ENCODE measurements around the gene ABLIM3.
"Not testable (repeated sequence)": the region's sequence is repeated elsewhere in the genome, so short reads cannot be mapped to it uniquely, and the experiment has no call there.

The ABLIM3 gene

GRCh38 chr5:149185067-149185466 is 43.8 kb downstream of the ABLIM3 start:
- Histone ChIP-seq H3K27ac (replicated peaks) (no peak overlapping the region), H3K4me3 (replicated peaks; ENCODE audit: insufficient read depth, low read length) (no peak overlapping the region), H3K27me3 (ENCODE audit: insufficient read depth, poor library complexity, severe bottlenecking) (no peaks in the 10 kb centered on the region)
- TF ChIP-seq GABPA (IDR thresholded peaks at IDR 0.05; ENCODE audit: low read depth), result no peak
- TF ChIP-seq, protein P1, sequence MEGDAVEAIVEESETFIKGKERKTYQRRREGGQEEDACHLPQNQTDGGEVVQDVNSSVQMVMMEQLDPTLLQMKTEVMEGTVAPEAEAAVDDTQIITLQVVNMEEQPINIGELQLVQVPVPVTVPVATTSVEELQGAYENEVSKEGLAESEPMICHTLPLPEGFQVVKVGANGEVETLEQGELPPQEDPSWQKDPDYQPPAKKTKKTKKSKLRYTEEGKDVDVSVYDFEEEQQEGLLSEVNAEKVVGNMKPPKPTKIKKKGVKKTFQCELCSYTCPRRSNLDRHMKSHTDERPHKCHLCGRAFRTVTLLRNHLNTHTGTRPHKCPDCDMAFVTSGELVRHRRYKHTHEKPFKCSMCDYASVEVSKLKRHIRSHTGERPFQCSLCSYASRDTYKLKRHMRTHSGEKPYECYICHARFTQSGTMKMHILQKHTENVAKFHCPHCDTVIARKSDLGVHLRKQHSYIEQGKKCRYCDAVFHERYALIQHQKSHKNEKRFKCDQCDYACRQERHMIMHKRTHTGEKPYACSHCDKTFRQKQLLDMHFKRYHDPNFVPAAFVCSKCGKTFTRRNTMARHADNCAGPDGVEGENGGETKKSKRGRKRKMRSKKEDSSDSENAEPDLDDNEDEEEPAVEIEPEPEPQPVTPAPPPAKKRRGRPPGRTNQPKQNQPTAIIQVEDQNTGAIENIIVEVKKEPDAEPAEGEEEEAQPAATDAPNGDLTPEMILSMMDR (IDR thresholded peaks at IDR 0.05; ENCODE audit: insufficient read depth, low read length), result no peak
- DNase-seq (ENCODE audit: low read depth in 1 of 2, low spot score in 1 of 2), result no peak

DNA sequence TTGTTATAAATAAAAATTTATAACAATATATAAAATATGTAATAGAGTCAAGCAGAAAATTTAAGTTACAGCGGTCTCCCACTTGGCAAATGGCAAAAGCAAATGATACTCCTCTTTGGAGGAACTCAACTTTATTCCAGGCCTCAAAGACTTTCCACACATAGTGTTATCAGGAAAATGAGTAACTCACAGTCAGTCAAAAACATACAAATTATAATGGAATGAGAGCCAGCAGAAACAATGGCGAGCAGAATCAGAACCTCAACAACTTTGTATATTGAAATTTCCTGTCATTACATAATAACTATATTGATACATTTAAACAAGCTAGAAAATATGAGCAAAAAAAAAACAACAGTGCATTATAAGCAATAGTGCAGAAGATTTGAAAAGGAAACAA is 45.2 kb downstream of the ABLIM3 start:
- TF ChIP-seq GABPA (IDR thresholded peaks at IDR 0.05; ENCODE audit: low read depth), result no peak
- TF ChIP-seq, protein P1 (IDR thresholded peaks at IDR 0.05; ENCODE audit: insufficient read depth, low read length), result no peak
- no peak for DNase-seq (ENCODE audit: low read depth in 1 of 2, low spot score in 1 of 2)

GRCh38 chr5:149187617-149188016 is 46.3 kb downstream of the ABLIM3 start:
- H3K27me3 ChIP-seq (ENCODE audit: insufficient read depth, poor library complexity, severe bottlenecking); H3K27ac ChIP-seq (replicated peaks); H3K4me3 ChIP-seq (replicated peaks; ENCODE audit: insufficient read depth, low read length); DNase-seq (ENCODE audit: low read depth in 1 of 2, low spot score in 1 of 2): not testable (repeated sequence)

More for the DNA sequence above, 45.2 kb downstream of the ABLIM3 start:
- no peak overlapping the region for H3K4me3 ChIP-seq (replicated peaks; ENCODE audit: insufficient read depth, low read length)
- no peak overlapping the region for H3K27ac ChIP-seq (replicated peaks)
- H3K27me3 ChIP-seq (ENCODE audit: insufficient read depth, poor library complexity, severe bottlenecking), result no peaks in the 10 kb centered on the region

DNA sequence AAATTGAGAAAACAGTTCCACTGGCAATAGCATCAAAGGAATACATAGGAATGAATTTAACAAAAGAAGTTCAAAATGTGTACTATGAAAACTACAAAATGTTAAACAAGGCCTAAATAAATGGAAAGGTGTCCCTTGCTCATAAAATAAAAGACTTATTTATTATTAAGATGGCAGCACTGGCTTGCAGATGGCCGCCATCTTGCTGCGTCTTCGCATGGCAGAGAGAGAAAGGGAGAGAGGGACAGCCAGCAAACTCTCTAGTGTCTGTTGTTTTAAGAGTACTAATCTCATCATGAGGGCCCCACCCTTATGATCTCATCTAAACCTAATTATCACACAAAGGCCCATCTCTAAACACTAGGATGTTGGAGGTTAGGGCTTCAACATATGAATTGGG is 47.1 kb downstream of the ABLIM3 start:
- no peaks in the 10 kb centered on the region for H3K27me3 ChIP-seq (ENCODE audit: insufficient read depth, poor library complexity, severe bottlenecking)
- no peak overlapping the region for H3K4me3 ChIP-seq (replicated peaks; ENCODE audit: insufficient read depth, low read length)
- TF ChIP-seq, protein P1 (IDR thresholded peaks at IDR 0.05; ENCODE audit: insufficient read depth, low read length), result no peak
- TF ChIP-seq SPI1 (IDR thresholded peaks at IDR 0.05; ENCODE audit: borderline replicate concordance, low read depth) (no peak), GABPA (IDR thresholded peaks at IDR 0.05; ENCODE audit: low read depth) (no peak), POLR2AphosphoS5 (IDR thresholded peaks at IDR 0.05; ENCODE audit: low read depth) (no peak), REST (IDR thresholded peaks at IDR 0.05; ENCODE audit: insufficient replicate concordance, low read depth) (no peak)
- DNase-seq (ENCODE audit: low read depth in 1 of 2, low spot score in 1 of 2), result no peak
- no peak overlapping the region for H3K27ac ChIP-seq (replicated peaks)

GRCh38 chr5:149195337-149195887 is 54.1 kb downstream of the ABLIM3 start:
- no peak overlapping the region for H3K4me3 ChIP-seq (replicated peaks; ENCODE audit: insufficient read depth, low read length)
- TF ChIP-seq POLR2AphosphoS5 (IDR thresholded peaks at IDR 0.05; ENCODE audit: low read depth) (no peak), REST (IDR thresholded peaks at IDR 0.05; ENCODE audit: insufficient replicate concordance, low read depth) (no peak), GABPA (IDR thresholded peaks at IDR 0.05; ENCODE audit: low read depth) (no peak), SPI1 (IDR thresholded peaks at IDR 0.05; ENCODE audit: borderline replicate concordance, low read depth) (no peak)
- TF ChIP-seq, protein P1 (IDR thresholded peaks at IDR 0.05; ENCODE audit: insufficient read depth, low read length), result no peak
- DNase-seq (ENCODE audit: low read depth in 1 of 2, low spot score in 1 of 2), result no peak
- peaks cover 3% of the 10 kb centered on the region for H3K27me3 ChIP-seq (ENCODE audit: insufficient read depth, poor library complexity, severe bottlenecking)
- H3K27ac ChIP-seq (replicated peaks), result no peak overlapping the region
